WTC11 (cell line): ENCODE measurements around the gene CSRP3. TPM values are rescaled to one million over a fixed set of nuclear protein-coding genes. Genes with fewer than 3 reads are reported as not detected.
A peak's percentile ranks its signal among the peaks of the same experiment; 100 is the strongest.

Source experiments
- ATAC-seq: fragments of 200-7000 bp; cut with Tn5 transposase; 2 replicates; pipeline ENCODE4 v1.10.0; 2021; ENCODE audit warnings: mild to moderate bottlenecking, moderate library complexity
- CTCF ChIA-PET: fragments of 300-600 bp; sonication (Branson Sonifier 250); formaldehyde crosslinking; loops from one replicate; lab custom pipeline; 2021; ENCODE audit warnings: antibody characterized with exemption; lab: Charles Lee
- POLR2A ChIA-PET: fragments of 350-600 bp; sonication (Branson Sonifier 250); formaldehyde crosslinking; loops from one replicate; lab custom pipeline; 2021; ENCODE audit warnings: antibody characterized with exemption; lab: Charles Lee
- DNase-seq: peaks from one replicate; pipeline ENCODE4 v3.0.0; 2021; ENCODE audit warnings: low spot score
- H3K27ac Mint-ChIP-seq: 2 replicates; pipeline ENCODE4 v1.8.0; 2021; ENCODE audit warnings: mixed read lengths
- H3K27me3 Mint-ChIP-seq: 2 replicates; pipeline ENCODE4 v1.8.0; 2021; ENCODE audit warnings: low read depth, mild to moderate bottlenecking, moderate library complexity, mixed read lengths
- H3K36me3 Mint-ChIP-seq: 2 replicates; pipeline ENCODE4 v1.8.0; 2021; ENCODE audit warnings: mixed read lengths
- H3K4me1 Mint-ChIP-seq: 2 replicates; pipeline ENCODE4 v1.8.0; 2022; ENCODE audit warnings: mixed read lengths
- H3K4me3 Mint-ChIP-seq: 2 replicates; pipeline ENCODE4 v1.8.0; 2021; ENCODE audit warnings: mild to moderate bottlenecking, moderate library complexity, mixed read lengths
- H3K9me3 Mint-ChIP-seq: 2 replicates; pipeline ENCODE4 v1.8.0; 2021; ENCODE audit warnings: mixed read lengths
- CREB1 ChIP-seq: sonication (generic); formaldehyde crosslinking; IDR thresholded peaks from 2 replicates; pipeline ENCODE4 v1.8.0; 2023; ENCODE audit warnings: mild to moderate bottlenecking, missing genetic modification reagents
- CREM ChIP-seq: sonication (generic); formaldehyde crosslinking; IDR thresholded peaks from 2 replicates; pipeline ENCODE4 v1.8.1; 2022; ENCODE audit warnings: mild to moderate bottlenecking, missing genetic modification reagents, moderate library complexity
- JUN ChIP-seq: sonication (generic); formaldehyde crosslinking; IDR thresholded peaks from 2 replicates; pipeline ENCODE4 v1.8.0; 2023; ENCODE audit warnings: mild to moderate bottlenecking, missing genetic modification reagents
- MYBL2 ChIP-seq: sonication (generic); formaldehyde crosslinking; IDR thresholded peaks from 2 replicates; pipeline ENCODE4 v1.8.1; 2023; ENCODE audit warnings: mild to moderate bottlenecking, moderate library complexity, missing genetic modification reagents
- NFATC4 ChIP-seq: fragments of 250-450 bp; sonication (Bioruptor Pico); IDR thresholded peaks from 2 replicates; pipeline ENCODE4 v1.9.0; 2021; ENCODE audit warnings: mild to moderate bottlenecking
- NFYB ChIP-seq: sonication (generic); formaldehyde crosslinking; conservative IDR thresholded peaks from 2 replicates; pipeline ENCODE4 v1.8.0; 2022; ENCODE audit warnings: low read depth, missing genetic modification reagents
- NR2C2 ChIP-seq: sonication (generic); formaldehyde crosslinking; IDR thresholded peaks from 2 replicates; pipeline ENCODE4 v1.8.0; 2022; ENCODE audit warnings: mild to moderate bottlenecking, missing genetic modification reagents
- ZNF416 ChIP-seq: fragments of 250-450 bp; sonication (Bioruptor Pico); IDR thresholded peaks from 2 replicates; pipeline ENCODE4 v1.9.0; 2021; ENCODE audit warnings: mild to moderate bottlenecking, inconsistent platforms
- total RNA-seq: library from RNA; stranded (reverse); gene quantifications from 3 replicates; pipeline ENCODE4 v1.2.3, GENCODE V29; 2021
- TF ChIP-seq, protein P1 (sequence below): sonication (generic); formaldehyde crosslinking; IDR thresholded peaks from 2 replicates; pipeline ENCODE4 v1.8.1; 2023; ENCODE audit warnings: mild to moderate bottlenecking, missing genetic modification reagents
- TF ChIP-seq, protein P2 (sequence below): sonication (generic); formaldehyde crosslinking; IDR thresholded peaks from 2 replicates; pipeline ENCODE4 v1.8.1; 2022; ENCODE audit warnings: low read depth, mild to moderate bottlenecking, moderate library complexity, missing genetic modification reagents, borderline replicate concordance
- TF ChIP-seq, protein P3 (sequence below): sonication (generic); formaldehyde crosslinking; IDR thresholded peaks from 2 replicates; pipeline ENCODE4 v1.8.1; 2022; ENCODE audit warnings: mild to moderate bottlenecking, moderate library complexity, missing genetic modification reagents
- TF ChIP-seq, protein P4 (sequence below): sonication (generic); formaldehyde crosslinking; IDR thresholded peaks from 2 replicates; pipeline ENCODE4 v1.8.0; 2022; ENCODE audit warnings: mild to moderate bottlenecking, missing genetic modification reagents
- TF ChIP-seq, protein P5 (sequence below): sonication (generic); formaldehyde crosslinking; IDR thresholded peaks from 2 replicates; pipeline ENCODE4 v1.8.0; 2022; ENCODE audit warnings: mild to moderate bottlenecking, missing genetic modification reagents
- TF ChIP-seq, protein P6 (sequence below): fragments of 250-450 bp; sonication (Bioruptor Pico); IDR thresholded peaks from 2 replicates; pipeline ENCODE4 v2.1.2; 2022; ENCODE audit warnings: mild to moderate bottlenecking, moderate library complexity

The CSRP3 gene
- total RNA-seq, 1 experiment from 2014 or later = not detected

DNA sequence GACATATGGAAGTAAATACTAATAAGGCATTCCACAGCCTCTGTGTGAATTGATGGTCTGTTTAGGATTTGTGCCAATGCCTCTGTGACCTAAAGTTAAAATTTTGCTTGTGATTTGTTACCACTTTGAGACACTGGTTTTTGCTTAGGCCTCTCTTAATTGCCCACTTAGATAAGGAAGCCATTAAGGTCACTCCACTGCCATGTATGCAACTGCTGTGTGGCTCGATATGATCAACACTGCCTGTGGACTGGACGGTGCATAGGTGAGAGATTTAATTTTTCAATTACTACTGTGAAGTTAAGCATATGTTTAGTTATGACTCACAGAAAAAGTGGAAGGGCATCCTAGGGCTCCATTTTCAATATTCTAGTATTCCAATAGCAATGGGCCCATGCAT is 36.9 kb downstream of the CSRP3 start (continued):
- TF ChIP-seq, protein P1, sequence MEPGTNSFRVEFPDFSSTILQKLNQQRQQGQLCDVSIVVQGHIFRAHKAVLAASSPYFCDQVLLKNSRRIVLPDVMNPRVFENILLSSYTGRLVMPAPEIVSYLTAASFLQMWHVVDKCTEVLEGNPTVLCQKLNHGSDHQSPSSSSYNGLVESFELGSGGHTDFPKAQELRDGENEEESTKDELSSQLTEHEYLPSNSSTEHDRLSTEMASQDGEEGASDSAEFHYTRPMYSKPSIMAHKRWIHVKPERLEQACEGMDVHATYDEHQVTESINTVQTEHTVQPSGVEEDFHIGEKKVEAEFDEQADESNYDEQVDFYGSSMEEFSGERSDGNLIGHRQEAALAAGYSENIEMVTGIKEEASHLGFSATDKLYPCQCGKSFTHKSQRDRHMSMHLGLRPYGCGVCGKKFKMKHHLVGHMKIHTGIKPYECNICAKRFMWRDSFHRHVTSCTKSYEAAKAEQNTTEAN (CRISPR knock-in tag) = no peak
- TF ChIP-seq, protein P2, sequence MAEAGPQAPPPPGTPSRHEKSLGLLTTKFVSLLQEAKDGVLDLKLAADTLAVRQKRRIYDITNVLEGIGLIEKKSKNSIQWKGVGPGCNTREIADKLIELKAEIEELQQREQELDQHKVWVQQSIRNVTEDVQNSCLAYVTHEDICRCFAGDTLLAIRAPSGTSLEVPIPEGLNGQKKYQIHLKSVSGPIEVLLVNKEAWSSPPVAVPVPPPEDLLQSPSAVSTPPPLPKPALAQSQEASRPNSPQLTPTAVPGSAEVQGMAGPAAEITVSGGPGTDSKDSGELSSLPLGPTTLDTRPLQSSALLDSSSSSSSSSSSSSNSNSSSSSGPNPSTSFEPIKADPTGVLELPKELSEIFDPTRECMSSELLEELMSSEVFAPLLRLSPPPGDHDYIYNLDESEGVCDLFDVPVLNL (CRISPR knock-in tag) = no peak
- no peak for TF ChIP-seq ZNF416 (CRISPR knock-in tag)
- no peak for TF ChIP-seq NR2C2
- no peak for TF ChIP-seq NFATC4 (CRISPR knock-in tag)
- TF ChIP-seq NFYB (CRISPR knock-in tag) = no peak
- TF ChIP-seq, protein P3, sequence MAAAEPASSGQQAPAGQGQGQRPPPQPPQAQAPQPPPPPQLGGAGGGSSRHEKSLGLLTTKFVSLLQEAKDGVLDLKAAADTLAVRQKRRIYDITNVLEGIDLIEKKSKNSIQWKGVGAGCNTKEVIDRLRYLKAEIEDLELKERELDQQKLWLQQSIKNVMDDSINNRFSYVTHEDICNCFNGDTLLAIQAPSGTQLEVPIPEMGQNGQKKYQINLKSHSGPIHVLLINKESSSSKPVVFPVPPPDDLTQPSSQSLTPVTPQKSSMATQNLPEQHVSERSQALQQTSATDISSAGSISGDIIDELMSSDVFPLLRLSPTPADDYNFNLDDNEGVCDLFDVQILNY (CRISPR knock-in tag) = no peak
- no peak for TF ChIP-seq CREM (CRISPR knock-in tag)

DNA sequence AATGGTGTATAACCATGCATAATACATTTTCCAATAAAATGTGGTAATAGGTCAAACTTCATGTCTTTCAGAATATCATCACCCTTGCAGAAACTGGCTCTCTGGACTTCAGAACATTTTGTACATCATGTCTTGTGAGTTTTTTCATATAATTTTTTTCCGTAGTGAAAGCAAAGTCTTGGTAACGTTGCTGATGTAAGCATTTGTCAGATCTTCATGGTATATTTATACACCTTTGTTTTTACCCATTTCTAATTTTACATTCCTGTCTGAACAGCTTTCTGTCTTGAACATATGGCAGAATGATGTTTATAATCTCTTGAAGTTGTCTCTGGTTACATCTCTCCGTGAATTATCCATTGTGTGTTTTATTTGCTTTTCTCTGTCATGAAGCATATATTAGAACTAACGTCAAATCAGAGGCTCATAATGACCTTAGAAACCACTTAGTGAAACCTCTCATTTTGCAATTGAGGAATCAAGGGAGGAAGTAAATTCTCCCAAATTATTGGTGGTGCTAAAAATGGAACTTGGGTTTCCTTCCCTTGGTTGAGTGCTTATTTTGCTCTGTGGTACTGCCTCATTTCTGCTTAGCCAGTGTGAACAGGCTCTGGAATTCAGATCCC is 37.4 kb downstream of the CSRP3 start:
- Mint-ChIP-seq H3K4me3 (no peak overlapping the region), H3K36me3 (peaks cover 38% of the 10 kb centered on the region), H3K4me1 (no peaks in the 10 kb centered on the region), H3K27ac (peak overlapping the region; percentile 24; the same call in 1 of the 2 replicates)
- ChIA-PET POLR2A (no interaction called here), CTCF (no interaction called here)
- DNase-seq (no peak), ATAC-seq (no peak)
- no peak for TF ChIP-seq CREB1
- TF ChIP-seq, all 79 proteins: peak for 0
- no peaks in the 10 kb centered on the region for H3K9me3 Mint-ChIP-seq
- no peaks in the 10 kb centered on the region for H3K27me3 Mint-ChIP-seq

DNA sequence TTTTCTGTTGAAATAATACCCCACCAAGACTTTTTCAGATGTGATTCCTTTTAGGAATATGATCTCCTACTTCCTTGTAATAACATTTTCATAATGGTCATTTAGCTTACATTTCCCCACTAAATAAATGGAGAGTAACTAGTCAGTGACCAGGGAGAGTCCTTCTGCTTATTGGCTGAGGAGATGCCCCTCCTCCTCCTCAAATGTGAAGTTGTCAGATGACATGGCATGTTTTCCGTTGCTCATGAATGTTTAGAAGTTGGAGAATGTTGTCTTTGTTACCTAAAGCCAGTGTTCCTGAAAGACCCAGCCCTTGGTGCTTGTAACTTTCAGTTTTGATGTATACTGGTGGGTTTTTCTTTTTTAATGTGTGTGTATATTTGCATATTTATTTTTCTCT is 38.2 kb downstream of the CSRP3 start:
- Mint-ChIP-seq H3K27ac (peak overlapping the region; percentile 39), H3K4me1 (no peaks in the 10 kb centered on the region), H3K4me3 (no peak overlapping the region), H3K9me3 (no peaks in the 10 kb centered on the region), H3K36me3 (peaks cover 40% of the 10 kb centered on the region), H3K27me3 (no peaks in the 10 kb centered on the region)
- POLR2A ChIA-PET = no interaction called here
- TF ChIP-seq, protein P4, sequence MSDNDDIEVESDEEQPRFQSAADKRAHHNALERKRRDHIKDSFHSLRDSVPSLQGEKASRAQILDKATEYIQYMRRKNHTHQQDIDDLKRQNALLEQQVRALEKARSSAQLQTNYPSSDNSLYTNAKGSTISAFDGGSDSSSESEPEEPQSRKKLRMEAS (CRISPR knock-in tag) = no peak
- TF ChIP-seq MYBL2 (CRISPR knock-in tag) (no peak), JUN (CRISPR knock-in tag) (no peak)
- TF ChIP-seq, protein P5, sequence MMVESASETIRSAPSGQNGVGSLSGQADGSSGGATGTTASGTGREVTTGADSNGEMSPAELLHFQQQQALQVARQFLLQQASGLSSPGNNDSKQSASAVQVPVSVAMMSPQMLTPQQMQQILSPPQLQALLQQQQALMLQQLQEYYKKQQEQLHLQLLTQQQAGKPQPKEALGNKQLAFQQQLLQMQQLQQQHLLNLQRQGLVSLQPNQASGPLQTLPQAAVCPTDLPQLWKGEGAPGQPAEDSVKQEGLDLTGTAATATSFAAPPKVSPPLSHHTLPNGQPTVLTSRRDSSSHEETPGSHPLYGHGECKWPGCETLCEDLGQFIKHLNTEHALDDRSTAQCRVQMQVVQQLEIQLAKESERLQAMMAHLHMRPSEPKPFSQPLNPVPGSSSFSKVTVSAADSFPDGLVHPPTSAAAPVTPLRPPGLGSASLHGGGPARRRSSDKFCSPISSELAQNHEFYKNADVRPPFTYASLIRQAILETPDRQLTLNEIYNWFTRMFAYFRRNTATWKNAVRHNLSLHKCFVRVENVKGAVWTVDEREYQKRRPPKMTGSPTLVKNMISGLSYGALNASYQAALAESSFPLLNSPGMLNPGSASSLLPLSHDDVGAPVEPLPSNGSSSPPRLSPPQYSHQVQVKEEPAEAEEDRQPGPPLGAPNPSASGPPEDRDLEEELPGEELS = no peak
- TF ChIP-seq, protein P6, sequence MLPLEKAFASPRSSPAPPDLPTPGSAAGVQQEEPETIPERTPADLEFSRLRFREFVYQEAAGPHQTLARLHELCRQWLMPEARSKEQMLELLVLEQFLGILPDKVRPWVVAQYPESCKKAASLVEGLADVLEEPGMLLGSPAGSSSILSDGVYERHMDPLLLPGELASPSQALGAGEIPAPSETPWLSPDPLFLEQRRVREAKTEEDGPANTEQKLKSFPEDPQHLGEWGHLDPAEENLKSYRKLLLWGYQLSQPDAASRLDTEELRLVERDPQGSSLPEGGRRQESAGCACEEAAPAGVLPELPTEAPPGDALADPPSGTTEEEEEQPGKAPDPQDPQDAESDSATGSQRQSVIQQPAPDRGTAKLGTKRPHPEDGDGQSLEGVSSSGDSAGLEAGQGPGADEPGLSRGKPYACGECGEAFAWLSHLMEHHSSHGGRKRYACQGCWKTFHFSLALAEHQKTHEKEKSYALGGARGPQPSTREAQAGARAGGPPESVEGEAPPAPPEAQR (CRISPR knock-in tag) = no peak
- ATAC-seq (no peak), DNase-seq (no peak)
- CTCF ChIA-PET = interaction anchor here (0.6 kb wide), 1 partner anchor 8 kb away, joined by 6 read pairs; no protein-coding TSS in a partner anchor
